HuH-7 (cell line): ENCODE results near the gene ADGRL3.

ENCODE experiments used
- DNase-seq: peaks from one replicate; pipeline ENCODE4 v3.0.0; 2011; ENCODE audit warnings: low spot score

ADGRL3 gene

DNA sequence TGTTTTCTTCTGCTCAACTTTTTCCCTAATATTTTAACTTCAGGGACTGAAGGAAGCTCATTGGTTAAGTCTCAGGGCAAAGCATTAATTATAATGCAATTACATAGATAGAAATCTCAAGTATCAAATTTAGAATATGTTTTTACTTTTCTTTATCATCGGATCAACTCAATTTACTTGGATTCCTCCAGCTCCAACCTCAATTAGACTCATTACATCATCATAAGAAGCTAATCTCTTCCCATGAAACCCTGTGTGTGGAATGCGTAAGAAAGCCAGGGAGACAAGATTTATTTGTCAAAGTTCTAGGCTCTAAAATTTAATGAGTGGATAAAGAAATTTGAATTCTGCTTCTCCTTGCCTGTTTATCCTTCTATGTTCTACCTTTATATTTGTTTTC is 918.4 kb downstream of the ADGRL3 start:
- no peak for DNase-seq

DNA sequence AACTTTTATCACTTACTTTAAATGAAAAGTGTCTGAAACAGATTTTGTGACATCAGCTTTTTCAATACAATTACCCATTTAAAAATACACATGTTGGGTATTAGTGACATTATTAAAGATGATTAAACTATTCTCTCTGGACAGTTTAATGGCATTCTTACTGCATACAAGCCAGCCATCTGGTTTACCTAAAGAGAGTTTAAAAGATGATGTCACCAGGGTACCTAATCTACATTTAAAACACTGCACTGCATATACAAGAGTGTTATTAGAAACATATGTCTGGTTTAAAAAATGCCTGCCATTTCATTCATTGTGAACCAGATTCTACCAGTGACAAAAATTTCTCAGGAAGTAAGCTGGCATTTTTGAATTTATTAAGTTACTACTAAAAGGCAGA is 919.1 kb downstream of the ADGRL3 start:
- no peak for DNase-seq

DNA sequence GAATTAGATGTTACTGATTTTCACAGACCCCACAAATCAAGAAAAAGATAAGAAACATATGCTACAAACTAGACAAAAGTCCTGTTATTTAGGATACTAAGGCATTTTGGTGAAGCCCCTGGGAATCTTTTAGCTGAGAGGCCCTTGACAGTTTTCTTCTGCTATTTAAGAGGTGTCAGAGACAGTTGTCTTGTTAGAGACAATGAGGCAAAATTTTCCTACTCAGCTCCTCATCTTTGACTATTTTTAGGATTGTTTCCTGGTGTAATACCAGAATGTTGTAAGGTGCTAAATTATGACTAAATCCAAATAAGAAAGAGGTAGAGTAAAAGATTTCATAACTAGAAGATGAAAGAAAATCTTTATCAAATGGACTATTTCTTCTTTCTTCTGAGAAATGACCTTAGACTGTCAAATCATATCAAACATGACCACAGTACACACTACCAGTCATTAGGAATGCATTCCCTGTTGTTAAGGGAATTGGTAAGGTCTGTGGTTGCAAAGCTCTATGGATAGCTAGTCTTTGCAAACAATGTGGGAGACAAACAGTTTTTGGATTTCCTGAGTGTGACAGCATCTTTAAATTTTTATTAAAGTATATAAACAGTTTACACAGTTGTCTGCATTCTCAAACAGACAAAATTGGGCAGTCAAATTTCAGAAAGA is 926.1 kb downstream of the ADGRL3 start:
- no peak for DNase-seq
